Thoracic aorta (tissue), 2 donors: Measurements from ENCODE around the gene KASH5. TPM values are rescaled to one million over a fixed set of nuclear protein-coding genes. Genes with fewer than 3 reads are reported as not detected.
"Not testable (repeated sequence)": the region's sequence is repeated elsewhere in the genome, so short reads cannot be mapped to it uniquely, and the experiment has no call there.

Source experiments
- ATAC-seq: fragments of 150-250 bp; one replicate; pipeline ENCODE4 v1.8.0; 2017; ENCODE audit warnings: low read depth; ENCODE audit not compliant: insufficient number of reproducible peaks, low FRiP score
- DNase-seq: peaks from one replicate; pipeline ENCODE4 v3.0.0-alpha.2; 2020; ENCODE audit warnings: low spot score
- H3K27ac ChIP-seq, 2 donors: fragments of 200-600 bp; sonication (generic); 1 replicate in 1 of 2; 2 replicates in 1 of 2; pipeline ENCODE4 v1.5.1; 2016; ENCODE audit warnings: mild to moderate bottlenecking in 2 of 2, moderate library complexity in 2 of 2
- H3K27me3 ChIP-seq: fragments of 200-600 bp; sonication (generic); replicated peaks from 2 replicates; pipeline ENCODE4 v1.6.0; 2016; ENCODE audit warnings: mild to moderate bottlenecking; ENCODE audit not compliant: insufficient read depth
- H3K36me3 ChIP-seq: fragments of 200-600 bp; sonication (generic); one replicate; pipeline ENCODE4 v1.5.1; 2016
- H3K4me1 ChIP-seq, 2 donors: fragments of 200-600 bp; sonication (generic); 1 replicate in 1 of 2; 2 replicates in 1 of 2; pipeline versions ENCODE4 v1.5.1 to v1.6.0; 2016; ENCODE audit warnings: low read depth in 2 of 2, mild to moderate bottlenecking in 1 of 2; ENCODE audit not compliant: control insufficient read depth in 1 of 2
- H3K4me3 ChIP-seq: fragments of 200-600 bp; sonication (generic); 2 replicates; pipeline ENCODE4 v1.5.1; 2016; ENCODE audit warnings: mild to moderate bottlenecking
- H3K9me3 ChIP-seq: fragments of 200-600 bp; sonication (generic); 2 replicates; pipeline ENCODE4 v1.5.1; 2016
- CTCF ChIP-seq: fragments of 200-600 bp; sonication (generic); IDR thresholded peaks from one replicate; pipeline ENCODE4 v1.5.1; 2019; ENCODE audit warnings: antibody characterized with exemption
- total RNA-seq, 2 donors: library from RNA; depleted of rRNA; stranded (reverse); fragments of >200 nt; gene quantifications; one replicate each; pipeline versions ENCODE4 v1.1.0 to v1.2.3, GENCODE V29; 2016

KASH5 gene
- total RNA-seq, 2 donors from 2014 or later = not detected

DNA sequence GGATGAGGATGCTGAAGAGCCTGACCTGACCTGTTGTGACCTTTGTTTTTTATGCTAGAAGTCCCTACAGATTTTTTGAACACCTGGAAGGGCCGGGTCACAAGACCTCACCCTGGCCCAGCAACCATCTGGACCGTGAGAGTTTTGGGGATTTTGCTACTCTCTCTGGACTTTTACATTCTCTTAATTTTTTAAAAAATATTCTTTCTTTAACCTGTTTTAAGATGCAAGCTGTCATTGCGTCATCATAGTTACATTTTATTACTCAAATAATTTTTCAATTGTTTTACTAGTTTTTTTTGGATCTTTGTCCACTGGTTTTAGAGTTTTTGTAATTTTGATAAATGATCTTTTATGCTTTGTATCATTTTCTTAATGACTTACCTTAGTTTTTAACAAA lies 16.9 kb upstream of the KASH5 start:
- Histone ChIP-seq H3K27me3 (no peaks in the 10 kb centered on the region), H3K4me3 (no peak overlapping the region), H3K36me3 (no peaks in the 10 kb centered on the region), H3K9me3 (peaks cover 14% of the 10 kb centered on the region), H3K27ac (no peak overlapping the region), H3K4me1 (no peaks in the 10 kb centered on the region)
- no peak for DNase-seq
- no peak for TF ChIP-seq CTCF
- no peak for ATAC-seq

- not testable (repeated sequence) for H3K27ac ChIP-seq, H3K27me3 ChIP-seq, H3K4me1 ChIP-seq, ATAC-seq, DNase-seq, H3K36me3 ChIP-seq, H3K4me3 ChIP-seq
- peaks cover 14% of the 10 kb centered on the region for H3K9me3 ChIP-seq
These were observed 14.9 kb upstream of the KASH5 start for GRCh38 chr19:49373174-49373573.

DNA sequence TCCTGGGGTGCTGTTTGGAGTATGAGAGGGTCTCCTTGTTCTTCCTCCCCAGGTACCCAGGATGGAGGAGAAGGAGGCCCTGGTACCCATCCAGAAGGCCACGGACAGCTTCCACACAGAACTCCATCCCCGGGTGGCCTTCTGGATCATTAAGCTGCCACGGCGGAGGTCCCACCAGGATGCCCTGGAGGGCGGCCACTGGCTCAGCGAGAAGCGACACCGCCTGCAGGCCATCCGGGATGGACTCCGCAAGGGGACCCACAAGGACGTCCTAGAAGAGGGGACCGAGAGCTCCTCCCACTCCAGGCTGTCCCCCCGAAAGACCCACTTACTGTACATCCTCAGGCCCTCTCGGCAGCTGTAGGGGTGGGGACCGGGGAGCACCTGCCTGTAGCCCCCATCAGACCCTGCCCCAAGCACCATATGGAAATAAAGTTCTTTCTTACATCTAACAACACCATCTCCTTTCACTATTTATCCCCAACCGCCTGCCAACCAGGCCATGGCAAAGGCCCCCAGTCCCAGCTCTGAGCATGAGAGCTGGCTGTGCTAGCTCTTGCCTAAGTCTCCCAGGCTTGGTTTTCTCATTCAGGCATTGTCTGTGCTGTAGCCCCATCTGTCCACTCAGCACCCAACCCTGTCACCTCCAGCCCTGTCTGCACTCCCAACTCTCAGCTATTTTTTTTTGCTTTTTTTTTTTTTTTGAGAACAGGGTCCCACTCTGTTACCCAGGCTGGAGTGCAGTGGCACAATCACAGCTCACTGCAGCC lies 13.2 kb upstream of the KASH5 start:
- H3K27ac ChIP-seq = no peak overlapping the region
- H3K4me3 ChIP-seq = no peak overlapping the region
- no peaks in the 10 kb centered on the region for H3K36me3 ChIP-seq
- H3K4me1 ChIP-seq = no peaks in the 10 kb centered on the region
- DNase-seq (no peak), ATAC-seq (no peak)
- peaks cover 1% of the 10 kb centered on the region for H3K9me3 ChIP-seq
- TF ChIP-seq CTCF = no peak
- H3K27me3 ChIP-seq = no peaks in the 10 kb centered on the region

GRCh38 chr19:49378512-49378911 lies 9.5 kb upstream of the KASH5 start:
- peaks cover 13% of the 10 kb centered on the region for H3K9me3 ChIP-seq
- no peak overlapping the region for H3K27ac ChIP-seq
- no peaks in the 10 kb centered on the region for H3K4me1 ChIP-seq
- no peak for TF ChIP-seq CTCF
- no peak overlapping the region for H3K4me3 ChIP-seq
- no peaks in the 10 kb centered on the region for H3K27me3 ChIP-seq
- DNase-seq (no peak), ATAC-seq (no peak)
- no peaks in the 10 kb centered on the region for H3K36me3 ChIP-seq

GRCh38 chr19:49380391-49380790 lies 7.7 kb upstream of the KASH5 start:
- Histone ChIP-seq H3K4me1 (no peaks in the 10 kb centered on the region), H3K27me3 (no peaks in the 10 kb centered on the region), H3K9me3 (peaks cover 13% of the 10 kb centered on the region), H3K4me3 (no peak overlapping the region), H3K27ac (no peak overlapping the region), H3K36me3 (no peaks in the 10 kb centered on the region)
- TF ChIP-seq CTCF = no peak
- ATAC-seq = no peak
- no peak for DNase-seq

GRCh38 chr19:49382639-49383038 lies 5.4 kb upstream of the KASH5 start:
- Histone ChIP-seq H3K4me1 (no peaks in the 10 kb centered on the region), H3K36me3 (no peaks in the 10 kb centered on the region), H3K27me3 (no peaks in the 10 kb centered on the region), H3K4me3 (no peak overlapping the region), H3K9me3 (peaks cover 13% of the 10 kb centered on the region), H3K27ac (no peak overlapping the region)
- no peak for TF ChIP-seq CTCF
- no peak for DNase-seq
- no peak for ATAC-seq
